NAMALWA (cell line): ENCODE measurements around the gene ALK.

ENCODE experiments used
- DNase-seq: peaks from one replicate; pipeline ENCODE4 v3.0.0-alpha.2; 2015; ENCODE audit warnings: low spot score

ALK gene

DNA sequence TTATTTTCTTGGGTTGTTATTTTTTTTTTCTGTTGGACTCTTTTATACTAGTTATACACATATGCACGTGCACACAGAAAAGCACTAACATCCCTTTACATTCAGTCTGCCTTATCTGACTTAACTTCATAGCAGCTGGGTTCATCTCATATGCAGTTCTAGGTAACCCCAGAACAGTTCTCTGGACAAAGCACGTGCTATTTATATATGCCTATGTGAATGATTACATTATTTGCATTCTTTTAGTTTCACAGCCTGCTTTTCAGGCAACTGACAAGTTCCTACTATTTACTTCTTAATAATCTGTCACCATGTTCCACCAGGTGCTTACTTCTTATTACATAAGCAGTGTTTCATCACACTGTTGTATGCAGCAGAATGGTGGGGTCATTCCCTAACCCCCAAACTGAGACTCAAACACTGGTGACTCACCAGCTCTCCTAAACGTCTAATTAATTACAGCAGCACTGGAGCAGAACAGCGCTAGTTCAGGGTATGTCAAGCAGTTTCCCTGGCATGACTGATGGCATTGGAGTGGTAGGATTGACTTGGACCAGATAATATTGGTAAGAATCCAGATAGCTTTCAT lies 433.3 kb downstream of the ALK start:
- no peak for DNase-seq

DNA sequence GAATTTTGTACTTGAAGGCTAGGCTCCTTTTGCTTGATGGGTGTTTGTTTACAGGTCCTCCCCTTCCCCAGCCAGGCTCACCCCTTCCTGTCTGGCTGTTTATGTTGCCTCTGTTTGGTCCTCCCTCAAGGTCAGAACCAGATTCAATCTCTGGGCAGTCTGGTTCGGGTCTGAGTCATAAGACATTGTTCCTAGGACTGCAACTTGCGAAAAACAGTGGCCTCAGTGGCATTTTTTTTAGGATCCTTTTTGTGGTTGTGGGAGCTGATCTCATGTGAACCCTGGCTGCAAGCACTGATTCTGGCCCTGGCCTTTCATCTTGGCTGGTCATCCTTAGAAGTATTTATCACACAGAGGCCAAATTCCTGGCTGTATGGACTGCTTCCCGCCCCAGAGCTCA lies 435.8 kb downstream of the ALK start:
- no peak for DNase-seq

DNA sequence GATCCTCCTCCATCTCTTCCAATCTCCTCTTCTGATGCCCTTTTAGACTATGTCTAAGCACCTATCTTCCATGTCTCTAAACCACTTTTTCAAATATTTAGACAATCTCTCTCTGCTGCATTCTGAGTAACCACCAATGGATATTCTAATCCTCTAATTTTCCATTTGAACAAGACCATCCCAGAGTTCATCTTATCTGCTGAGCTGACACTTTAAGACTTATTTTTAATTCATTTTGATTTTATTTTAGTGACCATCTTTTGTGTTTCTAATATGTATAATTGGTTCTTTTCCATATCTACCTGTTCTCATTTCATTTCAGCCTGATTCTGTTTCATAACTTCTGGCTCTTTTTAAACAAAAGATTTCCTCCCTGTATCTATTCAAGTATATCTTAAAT lies 436.3 kb downstream of the ALK start:
- DNase-seq, result no peak

DNA sequence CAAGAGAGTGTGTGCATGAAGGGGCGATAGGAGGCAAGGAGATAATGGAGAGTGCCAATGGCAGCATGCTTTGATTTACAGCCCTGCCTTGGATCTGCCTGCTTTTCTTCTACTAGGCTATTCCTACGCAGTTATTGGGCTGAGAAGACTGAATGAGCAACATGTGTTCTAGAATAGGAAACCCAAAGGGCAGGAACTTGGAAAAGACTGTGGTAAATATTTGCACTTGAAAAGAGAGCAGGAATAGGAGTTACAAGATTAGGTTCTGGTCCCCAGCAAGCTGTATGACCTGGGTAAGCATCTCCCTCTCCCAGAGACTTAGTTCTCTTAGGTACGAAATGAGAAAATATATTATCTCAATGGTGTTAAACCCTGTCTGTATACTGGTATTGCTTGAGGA lies 438.5 kb downstream of the ALK start:
- DNase-seq, result no peak

DNA sequence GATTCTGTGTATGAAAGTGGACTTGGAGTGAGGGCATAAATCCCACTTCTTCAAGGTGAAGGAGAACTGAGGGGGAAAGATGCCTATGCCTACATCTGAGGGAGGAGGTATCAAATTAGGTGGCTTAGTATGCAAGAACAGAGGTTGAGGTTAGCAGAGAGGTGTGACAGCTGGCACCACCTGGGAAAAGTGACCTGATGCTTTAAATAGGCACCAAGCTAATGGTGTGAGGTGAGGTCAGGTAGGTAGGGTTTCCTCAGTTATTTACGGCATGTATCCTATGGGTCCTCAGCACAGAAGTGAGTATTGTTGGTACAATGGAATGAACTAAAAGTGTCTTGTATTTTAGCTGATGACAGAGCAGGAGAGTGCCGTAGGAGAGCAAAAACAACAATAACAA lies 439.0 kb downstream of the ALK start:
- no peak for DNase-seq

DNA sequence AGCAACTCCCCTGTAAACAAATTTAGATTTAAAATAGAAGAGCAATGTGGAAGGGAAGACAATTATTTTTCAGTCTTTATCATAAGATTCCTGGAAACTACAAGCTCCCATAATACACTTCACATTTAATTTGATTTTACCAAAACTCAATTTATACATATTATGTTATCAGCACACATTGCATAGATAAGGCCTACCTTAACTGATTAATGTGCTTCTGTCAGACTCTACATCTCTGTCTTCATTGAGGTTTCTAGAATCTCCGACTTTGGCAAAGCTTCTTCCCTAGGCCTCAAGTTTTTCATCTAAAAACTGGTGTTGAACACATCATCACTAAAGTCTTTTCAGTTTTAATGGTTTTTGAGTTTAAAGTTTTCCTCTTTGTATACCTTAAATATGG lies 440.1 kb downstream of the ALK start:
- DNase-seq, result no peak

DNA sequence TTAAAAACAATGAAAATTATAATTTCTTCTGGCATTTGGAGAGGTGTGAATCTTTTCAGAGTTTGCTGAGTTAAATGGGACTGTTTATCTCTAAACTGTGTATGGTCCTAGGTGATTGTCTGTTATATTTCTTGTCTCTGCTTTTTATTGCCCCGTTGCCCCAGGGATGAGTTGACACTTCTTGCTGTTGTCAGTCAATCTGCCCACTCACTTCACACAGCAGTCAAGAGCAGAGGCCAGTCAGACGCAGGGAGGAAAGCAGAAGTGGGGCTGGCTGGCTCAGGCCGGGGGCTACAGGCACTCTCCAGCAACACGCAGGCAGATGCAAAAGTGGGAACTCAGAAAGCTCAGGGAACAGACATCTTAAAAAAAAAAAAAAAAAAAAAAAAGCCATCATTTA lies 441.0 kb downstream of the ALK start:
- no peak for DNase-seq

DNA sequence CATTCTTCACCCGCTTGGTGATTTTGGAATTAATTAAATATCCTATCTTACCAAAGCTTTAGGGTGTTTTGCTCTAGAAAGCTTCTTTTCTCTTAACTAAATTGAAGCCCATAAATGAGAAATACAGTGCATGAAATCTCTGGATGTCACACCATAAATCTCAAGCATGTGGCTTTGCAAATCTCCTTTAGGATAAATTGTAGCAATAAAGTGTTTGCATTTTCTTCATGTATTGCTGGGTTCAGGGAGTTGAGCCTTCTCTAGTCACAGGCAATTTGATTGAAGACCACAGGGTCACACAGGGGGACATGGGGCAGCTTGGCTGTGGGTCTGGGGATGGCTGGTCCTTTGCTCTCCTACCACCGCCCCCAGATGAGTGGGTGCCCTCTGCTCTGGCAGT lies 442.0 kb downstream of the ALK start:
- no peak for DNase-seq

DNA sequence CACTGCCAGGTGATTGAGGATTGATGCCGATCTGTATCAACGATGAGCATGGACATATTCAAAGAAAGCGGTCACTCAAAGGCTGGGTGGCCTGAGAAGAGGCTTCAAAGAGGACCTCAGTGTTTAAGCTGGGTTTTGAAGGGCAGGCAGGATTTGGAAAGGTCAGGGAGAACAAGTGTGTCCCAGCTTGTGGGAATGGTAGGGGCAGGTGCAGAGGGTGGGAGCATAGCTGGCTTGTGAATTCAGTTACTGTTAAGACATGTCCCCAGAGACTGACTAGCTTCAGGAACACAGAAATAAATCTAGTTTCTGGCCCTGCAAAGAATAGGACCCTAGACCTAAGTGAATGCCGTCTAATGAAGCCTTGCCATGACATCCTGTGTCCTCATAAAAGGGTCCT lies 442.7 kb downstream of the ALK start:
- DNase-seq, result no peak

DNA sequence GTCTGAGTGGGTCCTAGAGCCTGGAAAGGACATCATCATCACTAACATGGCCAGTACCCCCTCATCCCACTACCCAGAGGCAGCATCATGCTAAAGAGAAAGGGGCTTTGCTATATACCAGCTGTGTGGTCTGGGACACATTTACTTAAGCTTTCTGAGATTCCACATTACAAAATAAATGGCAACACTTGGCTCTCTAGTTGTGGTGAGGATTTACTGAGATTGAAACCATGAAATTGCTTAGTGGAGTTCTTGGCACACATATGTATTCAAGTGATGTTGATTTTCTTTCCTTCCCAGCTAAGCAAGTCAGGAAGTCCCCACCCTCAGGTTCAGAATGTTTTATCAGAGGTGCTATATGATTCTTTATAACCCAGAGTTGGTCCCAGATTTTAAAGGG lies 444.2 kb downstream of the ALK start:
- no peak for DNase-seq

DNA sequence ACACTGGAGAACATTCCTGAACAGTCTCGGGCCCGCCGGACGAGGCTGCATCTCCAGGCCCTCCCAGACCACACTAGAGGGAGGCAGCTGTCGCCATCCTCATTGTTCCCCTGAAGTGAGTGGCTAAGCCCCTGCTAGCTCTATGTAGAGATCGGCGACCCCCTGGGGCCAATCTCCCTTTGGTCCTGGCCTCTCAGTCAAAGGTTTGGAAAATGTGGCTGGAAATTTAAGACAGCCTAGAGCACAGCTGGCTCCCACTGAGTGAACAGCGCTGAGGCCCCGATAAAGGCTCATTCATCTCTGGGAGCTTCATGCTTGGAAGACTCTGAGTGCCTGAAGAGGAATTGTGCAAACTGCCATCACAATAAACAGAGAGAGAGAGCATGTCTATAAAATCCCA lies 445.9 kb downstream of the ALK start:
- DNase-seq, result no peak

DNA sequence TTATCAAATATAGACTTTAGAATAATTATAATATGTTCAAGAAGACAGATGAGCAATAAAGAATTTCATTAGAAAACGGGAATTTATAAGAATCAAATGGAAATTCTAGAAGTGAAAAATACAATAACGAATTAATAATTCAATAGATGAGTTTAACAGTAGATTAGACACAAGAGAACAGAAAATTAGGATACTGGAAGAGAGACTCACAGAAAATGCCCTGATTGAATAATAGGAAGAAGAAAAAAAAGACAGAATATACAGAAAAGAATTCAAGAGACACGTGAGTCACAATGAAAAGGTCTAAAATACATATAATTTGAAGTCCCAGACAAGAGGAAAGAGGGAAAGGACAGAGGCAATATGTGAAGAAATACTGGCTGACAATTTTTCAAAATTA lies 451.4 kb downstream of the ALK start:
- no peak for DNase-seq

DNA sequence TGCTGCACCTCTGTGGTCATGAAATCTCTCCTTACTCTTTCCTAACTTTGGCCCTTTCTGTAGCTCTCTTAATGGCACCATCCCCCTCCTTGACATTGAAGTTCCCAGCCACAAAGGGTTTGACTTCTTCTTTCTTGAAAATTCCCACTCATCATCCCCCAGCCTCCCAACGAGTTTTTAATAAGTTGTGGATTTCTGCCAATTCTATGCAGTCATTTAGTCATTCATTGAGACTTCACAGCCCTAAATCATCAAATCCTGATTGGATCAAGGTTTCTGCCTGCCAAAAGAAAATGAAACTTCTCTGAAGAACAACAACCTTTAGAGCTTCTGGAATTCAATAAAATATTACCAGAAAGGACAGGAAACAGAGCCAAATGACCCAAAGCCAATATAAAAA lies 451.9 kb downstream of the ALK start:
- DNase-seq, result no peak

DNA sequence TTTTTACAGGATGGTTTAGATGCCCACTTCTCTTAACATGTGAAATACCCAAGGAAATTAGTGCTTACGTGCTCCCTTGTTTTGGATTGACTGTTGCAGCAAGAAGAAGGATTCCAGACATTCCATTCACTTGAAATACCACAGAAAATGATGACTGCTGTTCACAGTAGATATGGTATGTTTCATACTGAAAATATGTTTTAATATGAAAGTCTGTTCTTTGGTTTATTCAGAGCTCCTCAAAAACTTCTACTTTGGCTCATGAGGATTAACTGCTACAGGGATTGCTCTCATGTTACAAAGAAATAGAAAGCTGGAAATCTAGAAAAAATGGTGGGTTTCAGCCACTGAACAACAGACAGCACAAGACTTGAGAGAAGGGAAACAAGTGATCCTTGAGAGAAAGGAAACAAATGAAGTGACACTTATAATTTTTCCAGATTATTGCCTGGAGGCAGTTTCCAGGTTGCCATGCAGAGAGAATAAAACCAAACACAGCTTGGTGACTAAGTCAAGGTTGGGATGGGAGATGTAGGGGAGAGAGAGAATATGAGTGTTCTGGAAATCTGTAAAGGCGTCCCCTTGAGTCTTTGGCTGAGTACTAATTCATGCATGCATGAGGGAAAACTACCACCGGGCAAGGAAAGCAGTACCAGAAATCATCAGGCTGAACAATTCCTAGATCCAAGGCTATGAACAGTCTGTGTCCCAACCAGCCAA lies 458.0 kb downstream of the ALK start:
- DNase-seq, result no peak

DNA sequence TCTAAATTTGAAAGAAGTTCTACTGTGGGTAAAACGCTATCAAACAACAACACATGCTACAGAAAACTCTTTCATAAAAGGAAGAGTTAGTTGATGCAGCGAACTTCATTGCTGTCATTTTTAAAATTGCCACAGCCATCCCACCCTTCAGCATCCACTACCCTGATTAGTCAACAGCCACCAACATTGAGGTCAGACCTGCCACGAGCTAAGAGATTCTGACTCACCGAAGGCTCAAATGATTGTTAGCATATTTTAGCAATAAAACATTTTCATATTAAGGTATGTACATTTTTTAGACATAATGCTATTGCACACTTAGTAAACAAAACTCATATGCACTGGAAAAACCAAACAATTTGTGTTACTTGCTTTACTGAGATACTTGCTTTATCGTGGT lies 459.1 kb downstream of the ALK start:
- DNase-seq, result no peak

DNA sequence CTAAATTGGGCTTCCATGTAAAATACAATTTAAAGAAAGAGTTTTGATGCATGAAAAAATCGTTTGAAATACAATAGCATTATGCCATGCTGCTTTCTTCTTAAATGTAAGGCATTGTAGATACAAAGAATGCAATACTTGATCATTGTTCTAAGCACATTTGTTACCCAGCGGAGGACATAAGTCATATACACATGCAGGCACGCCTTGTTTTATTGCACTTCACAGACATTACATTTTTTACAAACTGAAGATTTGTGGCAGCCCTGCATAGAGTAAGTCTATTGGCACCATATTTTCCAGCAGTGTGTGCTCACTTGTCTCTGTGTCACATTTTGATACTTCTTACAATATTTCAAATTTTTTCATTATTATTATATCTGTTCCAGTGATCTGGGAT lies 461.2 kb downstream of the ALK start:
- no peak for DNase-seq

DNA sequence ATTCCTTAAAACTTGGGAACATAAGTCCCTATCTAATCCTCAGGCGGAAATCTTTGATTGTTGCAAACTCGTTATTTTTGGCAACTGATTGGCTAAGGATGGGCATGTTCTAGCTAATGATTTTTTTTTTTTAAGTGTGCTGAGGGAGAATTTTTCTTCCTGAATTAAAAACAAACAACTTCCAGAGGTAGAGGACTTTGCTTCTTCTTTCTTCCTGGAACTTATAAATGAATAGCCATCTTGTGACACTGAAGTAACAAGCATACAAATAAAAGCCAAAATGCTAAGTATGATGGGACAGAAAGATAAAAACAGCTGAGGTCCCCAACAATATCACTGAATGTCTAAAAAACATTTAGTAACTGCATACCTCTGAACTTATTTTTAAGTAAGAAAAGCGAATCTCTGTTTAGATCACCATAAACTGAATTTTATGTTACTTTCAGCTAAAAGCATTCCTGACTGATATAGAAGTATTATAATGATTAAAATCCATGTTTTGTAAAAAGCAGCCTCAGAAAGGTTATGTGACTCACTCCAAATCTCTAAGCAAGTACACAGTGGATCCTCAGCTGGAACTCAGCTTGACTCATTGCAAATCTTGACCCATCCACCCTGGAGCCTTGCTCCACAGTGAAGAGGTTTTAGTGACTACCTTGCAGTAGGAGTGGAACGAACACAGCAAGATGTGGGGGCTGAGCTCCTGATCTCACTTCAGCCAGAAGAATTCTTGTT lies 461.8 kb downstream of the ALK start:
- DNase-seq, result no peak

DNA sequence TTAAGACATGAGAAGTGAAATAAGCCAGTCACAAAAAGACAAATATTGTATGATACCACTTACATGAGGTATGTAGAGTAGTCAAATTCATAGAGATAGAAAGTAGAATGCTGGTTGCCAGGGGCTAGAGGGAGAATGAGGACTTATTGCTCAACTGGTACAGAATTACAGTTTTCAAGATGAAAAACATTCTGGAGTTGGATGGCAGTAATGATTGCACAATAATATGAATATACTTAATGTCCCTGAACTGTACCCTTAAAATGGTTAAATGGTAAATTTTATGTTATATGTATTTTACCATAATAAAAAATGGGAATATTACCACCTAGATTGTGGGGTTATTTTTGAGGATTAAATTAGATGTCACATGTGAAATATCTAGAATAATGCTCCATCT lies 465.0 kb downstream of the ALK start:
- no peak for DNase-seq

DNA sequence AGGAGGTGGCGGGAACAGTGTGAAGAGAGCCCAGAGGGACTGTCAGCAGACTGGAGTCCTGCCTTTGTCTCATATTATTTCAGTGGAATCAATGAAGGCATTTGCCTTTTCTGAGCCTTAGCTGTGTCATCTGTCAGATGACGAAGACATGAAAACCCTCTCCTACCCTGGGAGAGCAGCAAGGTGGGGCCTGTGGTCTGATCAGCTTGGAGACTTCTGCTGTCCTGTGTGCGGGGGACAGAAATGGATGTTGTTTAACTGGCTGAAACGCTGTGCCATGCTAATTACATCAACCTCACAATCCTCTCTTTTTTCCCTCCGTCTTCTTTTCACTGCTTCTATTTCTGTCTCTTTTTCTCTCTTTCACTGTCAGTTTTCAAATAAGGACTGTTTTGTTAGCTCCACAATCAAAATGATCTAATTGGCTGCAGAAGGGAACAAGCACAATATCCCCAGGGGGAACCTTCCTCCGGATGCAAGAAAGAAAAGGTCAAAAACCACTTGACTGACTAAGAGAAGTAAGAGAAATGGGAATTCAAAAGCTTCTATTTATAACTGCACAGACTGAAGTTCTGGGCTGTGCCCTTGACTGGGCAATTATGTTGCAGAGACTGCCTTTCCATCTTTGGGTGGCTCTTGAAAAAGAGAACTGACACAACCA lies 466.1 kb downstream of the ALK start:
- no peak for DNase-seq

DNA sequence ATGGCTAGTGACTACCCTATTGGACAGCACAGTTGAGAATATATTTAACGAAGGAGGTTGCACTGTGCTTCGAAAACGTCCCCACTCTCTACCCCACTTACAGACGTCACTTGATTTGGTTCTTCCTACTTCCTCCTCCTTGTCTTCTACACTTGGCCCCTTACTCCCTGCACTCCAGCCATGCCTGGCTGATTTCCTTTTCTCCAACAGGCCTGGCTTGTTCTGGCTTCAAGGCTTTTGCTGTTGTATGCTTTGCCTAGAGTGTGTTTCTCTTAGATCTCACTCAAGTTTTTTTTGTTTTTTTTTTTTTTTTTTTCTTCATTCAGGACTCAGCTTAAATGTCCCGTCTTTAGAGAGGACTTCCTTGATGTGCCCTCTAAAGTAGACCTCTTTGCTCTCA lies 469.4 kb downstream of the ALK start:
- no peak for DNase-seq

DNA sequence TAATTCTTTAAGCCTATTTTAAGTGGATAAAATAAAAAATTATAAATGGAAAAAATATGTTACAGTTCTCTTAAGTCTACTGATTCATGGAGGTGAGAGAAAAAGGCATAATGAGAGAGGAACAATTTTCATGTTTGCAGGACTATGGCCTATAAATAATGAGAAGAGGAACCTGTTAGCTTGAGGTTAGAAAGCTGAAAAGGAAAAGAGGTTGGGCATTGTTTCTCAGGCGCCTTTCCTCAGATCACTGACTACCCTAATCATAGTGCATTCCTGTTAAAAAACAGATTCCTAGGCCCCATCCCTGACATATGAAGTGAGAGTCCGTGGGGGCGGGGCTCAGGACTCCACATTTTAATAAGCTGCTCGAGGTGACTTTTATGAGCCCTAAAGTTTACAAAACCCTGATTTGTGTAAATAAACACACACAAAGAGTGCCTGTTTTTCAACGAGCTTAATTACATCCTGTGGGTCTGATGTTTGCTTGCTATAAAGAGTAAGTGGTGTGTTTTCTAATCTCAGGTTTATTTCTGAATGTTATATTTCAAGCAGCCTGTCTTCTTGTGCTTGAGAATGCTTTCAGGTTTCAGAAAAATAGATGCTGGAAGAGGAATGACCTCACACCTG lies 470.7 kb downstream of the ALK start:
- no peak for DNase-seq

DNA sequence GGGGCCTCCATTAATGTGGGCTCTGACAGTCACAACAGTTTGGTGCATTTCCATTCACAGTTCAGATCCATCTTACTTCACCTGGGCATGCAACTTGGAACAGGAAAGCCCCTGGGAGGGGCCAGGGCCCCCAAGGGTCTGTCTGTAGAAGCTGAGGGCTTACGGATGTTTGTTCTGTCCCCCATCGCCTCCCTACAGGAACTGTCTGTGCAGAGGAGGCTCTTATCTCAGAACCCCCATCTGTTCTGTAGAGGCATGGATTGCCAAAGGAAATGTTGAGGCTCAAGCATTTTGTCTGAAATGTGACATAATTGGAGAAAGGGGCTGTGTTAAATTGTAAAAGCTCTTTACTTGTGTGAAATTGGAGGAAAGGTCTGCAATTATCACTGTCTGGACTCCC lies 471.9 kb downstream of the ALK start:
- no peak for DNase-seq
